WTC11 (cell line): ENCODE measurements around the gene ITSN1. TPM values are rescaled to one million over a fixed set of nuclear protein-coding genes. Genes with fewer than 3 reads are reported as not detected.

Source experiments
- ATAC-seq: fragments of 200-7000 bp; cut with Tn5 transposase; 2 replicates; pipeline ENCODE4 v1.10.0; 2021; ENCODE audit warnings: mild to moderate bottlenecking, moderate library complexity
- CTCF ChIA-PET: fragments of 300-600 bp; sonication (Branson Sonifier 250); formaldehyde crosslinking; loops from one replicate; lab custom pipeline; 2021; ENCODE audit warnings: antibody characterized with exemption; lab: Charles Lee
- POLR2A ChIA-PET: fragments of 350-600 bp; sonication (Branson Sonifier 250); formaldehyde crosslinking; loops from one replicate; lab custom pipeline; 2021; ENCODE audit warnings: antibody characterized with exemption; lab: Charles Lee
- DNase-seq: peaks from one replicate; pipeline ENCODE4 v3.0.0; 2021; ENCODE audit warnings: low spot score
- H3K27ac Mint-ChIP-seq: 2 replicates; pipeline ENCODE4 v1.8.0; 2021; ENCODE audit warnings: mixed read lengths
- H3K27me3 Mint-ChIP-seq: 2 replicates; pipeline ENCODE4 v1.8.0; 2021; ENCODE audit warnings: low read depth, mild to moderate bottlenecking, moderate library complexity, mixed read lengths
- H3K36me3 Mint-ChIP-seq: 2 replicates; pipeline ENCODE4 v1.8.0; 2021; ENCODE audit warnings: mixed read lengths
- H3K4me1 Mint-ChIP-seq: 2 replicates; pipeline ENCODE4 v1.8.0; 2022; ENCODE audit warnings: mixed read lengths
- H3K4me3 Mint-ChIP-seq: 2 replicates; pipeline ENCODE4 v1.8.0; 2021; ENCODE audit warnings: mild to moderate bottlenecking, moderate library complexity, mixed read lengths
- H3K9me3 Mint-ChIP-seq: 2 replicates; pipeline ENCODE4 v1.8.0; 2021; ENCODE audit warnings: mixed read lengths
- ATF1 ChIP-seq: sonication (generic); formaldehyde crosslinking; IDR thresholded peaks from 2 replicates; pipeline ENCODE4 v1.8.1; 2023; ENCODE audit warnings: mild to moderate bottlenecking, moderate library complexity, missing genetic modification reagents
- CBFB ChIP-seq: sonication (generic); formaldehyde crosslinking; IDR thresholded peaks from 2 replicates; pipeline ENCODE4 v1.8.1; 2022; ENCODE audit warnings: mild to moderate bottlenecking, low read depth, missing genetic modification reagents
- CREB1 ChIP-seq: sonication (generic); formaldehyde crosslinking; IDR thresholded peaks from 2 replicates; pipeline ENCODE4 v1.8.0; 2023; ENCODE audit warnings: mild to moderate bottlenecking, missing genetic modification reagents
- ELF4 ChIP-seq: sonication (generic); formaldehyde crosslinking; IDR thresholded peaks from 2 replicates; pipeline ENCODE4 v1.8.1; 2022; ENCODE audit warnings: low read depth, mild to moderate bottlenecking, moderate library complexity, missing genetic modification reagents
- EMX1 ChIP-seq: fragments of 250-450 bp; sonication (Bioruptor Pico); IDR thresholded peaks from 2 replicates; pipeline ENCODE4 v1.8.0; 2021; ENCODE audit warnings: mild to moderate bottlenecking
- ESRRA ChIP-seq: sonication (generic); formaldehyde crosslinking; IDR thresholded peaks from 2 replicates; pipeline ENCODE4 v1.8.1; 2022; ENCODE audit warnings: mild to moderate bottlenecking, missing genetic modification reagents, borderline replicate concordance
- FOXJ3 ChIP-seq: sonication (generic); formaldehyde crosslinking; IDR thresholded peaks from 2 replicates; pipeline ENCODE4 v1.9.0; 2021; ENCODE audit warnings: missing genetic modification reagents, mild to moderate bottlenecking, borderline replicate concordance
- IRF2 ChIP-seq: sonication (generic); formaldehyde crosslinking; IDR thresholded peaks from 2 replicates; pipeline ENCODE4 v1.8.0; 2022; ENCODE audit warnings: low read depth, missing genetic modification reagents, borderline replicate concordance
- NFATC4 ChIP-seq: fragments of 250-450 bp; sonication (Bioruptor Pico); IDR thresholded peaks from 2 replicates; pipeline ENCODE4 v1.9.0; 2021; ENCODE audit warnings: mild to moderate bottlenecking
- NR1H2 ChIP-seq: sonication (generic); formaldehyde crosslinking; IDR thresholded peaks from 2 replicates; pipeline ENCODE4 v1.9.0; 2021; ENCODE audit warnings: mild to moderate bottlenecking, moderate library complexity, missing genetic modification reagents
- NR2C2 ChIP-seq: sonication (generic); formaldehyde crosslinking; IDR thresholded peaks from 2 replicates; pipeline ENCODE4 v1.8.0; 2022; ENCODE audit warnings: mild to moderate bottlenecking, missing genetic modification reagents
- NR3C1 ChIP-seq: sonication (generic); formaldehyde crosslinking; conservative IDR thresholded peaks from 2 replicates; pipeline ENCODE4 v1.8.1; 2023; ENCODE audit warnings: low read depth, mild to moderate bottlenecking, missing genetic modification reagents
- SOX15 ChIP-seq: fragments of 250-450 bp; sonication (Bioruptor Pico); IDR thresholded peaks from 2 replicates; pipeline ENCODE4 v1.9.0; 2021; ENCODE audit warnings: mild to moderate bottlenecking
- TEAD4 ChIP-seq: sonication (generic); formaldehyde crosslinking; IDR thresholded peaks from 2 replicates; pipeline ENCODE4 v1.8.0; 2022; ENCODE audit warnings: mild to moderate bottlenecking, missing genetic modification reagents
- ZBTB21 ChIP-seq: sonication (generic); formaldehyde crosslinking; IDR thresholded peaks from 2 replicates; pipeline ENCODE4 v1.8.1; 2023; ENCODE audit warnings: mild to moderate bottlenecking, missing genetic modification reagents, borderline replicate concordance
- ZNF121 ChIP-seq: sonication (generic); formaldehyde crosslinking; IDR thresholded peaks from 2 replicates; pipeline ENCODE4 v1.8.0; 2023; ENCODE audit warnings: missing genetic modification reagents
- ZNF263 ChIP-seq: sonication (generic); formaldehyde crosslinking; IDR thresholded peaks from 2 replicates; pipeline ENCODE4 v1.8.1; 2022; ENCODE audit warnings: low read depth, mild to moderate bottlenecking, moderate library complexity, missing genetic modification reagents
- ZNF416 ChIP-seq: fragments of 250-450 bp; sonication (Bioruptor Pico); IDR thresholded peaks from 2 replicates; pipeline ENCODE4 v1.9.0; 2021; ENCODE audit warnings: mild to moderate bottlenecking, inconsistent platforms
- total RNA-seq: library from RNA; stranded (reverse); gene quantifications from 3 replicates; pipeline ENCODE4 v1.2.3, GENCODE V29; 2021
- TF ChIP-seq, protein P1 (sequence below): sonication (generic); formaldehyde crosslinking; IDR thresholded peaks from 2 replicates; pipeline ENCODE4 v1.8.1; 2023; ENCODE audit warnings: mild to moderate bottlenecking, missing genetic modification reagents, borderline replicate concordance
- TF ChIP-seq, protein P2 (sequence below): sonication (generic); formaldehyde crosslinking; IDR thresholded peaks from 2 replicates; pipeline ENCODE4 v1.8.1; 2022; ENCODE audit warnings: mild to moderate bottlenecking, moderate library complexity, missing genetic modification reagents
- TF ChIP-seq, protein P3 (sequence below): sonication (generic); formaldehyde crosslinking; IDR thresholded peaks from 2 replicates; pipeline ENCODE4 v1.8.1; 2023; ENCODE audit warnings: mild to moderate bottlenecking, missing genetic modification reagents, moderate library complexity
- TF ChIP-seq, protein P4 (sequence below): sonication (generic); formaldehyde crosslinking; IDR thresholded peaks from 2 replicates; pipeline ENCODE4 v1.8.1; 2022; ENCODE audit warnings: mild to moderate bottlenecking, missing genetic modification reagents, moderate library complexity, borderline replicate concordance
- TF ChIP-seq, protein P5 (sequence below): sonication (generic); formaldehyde crosslinking; IDR thresholded peaks from 2 replicates; pipeline ENCODE4 v1.8.1; 2022; ENCODE audit warnings: missing genetic modification reagents, borderline replicate concordance
- TF ChIP-seq, protein P6 (sequence below): fragments of 250-450 bp; sonication (Bioruptor Pico); IDR thresholded peaks from 2 replicates; pipeline ENCODE4 v1.8.0; 2021; ENCODE audit warnings: mild to moderate bottlenecking

Gene ITSN1
- total RNA-seq, 1 experiment from 2014 or later = 69.6 TPM

DNA sequence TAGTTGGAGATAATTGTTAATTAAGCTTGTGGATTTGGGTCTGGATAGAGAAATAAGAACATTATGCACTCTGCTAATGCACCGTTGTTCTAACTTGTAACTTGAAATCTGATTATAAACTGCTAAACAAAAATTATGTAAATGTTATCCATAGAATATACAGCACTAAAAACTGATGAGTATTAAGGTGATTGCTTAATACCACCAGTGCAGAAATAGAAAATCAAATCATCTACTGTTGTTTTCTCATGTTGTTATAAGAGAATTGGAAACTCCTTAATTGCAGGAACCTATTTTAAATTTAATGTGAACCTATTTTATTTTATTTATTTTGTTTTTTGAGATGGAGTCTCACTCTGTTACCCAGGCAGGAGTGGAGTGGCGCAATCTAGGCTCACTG, 125.7 kb downstream of the ITSN1 start:
- Mint-ChIP-seq H3K27ac (no peak overlapping the region), H3K27me3 (no peaks in the 10 kb centered on the region), H3K4me1 (no peaks in the 10 kb centered on the region), H3K36me3 (peaks cover 61% of the 10 kb centered on the region), H3K4me3 (no peak overlapping the region), H3K9me3 (no peaks in the 10 kb centered on the region)
- CTCF ChIA-PET = no interaction called here
- ATAC-seq (no peak), DNase-seq (no peak)
- TF ChIP-seq, protein P1, sequence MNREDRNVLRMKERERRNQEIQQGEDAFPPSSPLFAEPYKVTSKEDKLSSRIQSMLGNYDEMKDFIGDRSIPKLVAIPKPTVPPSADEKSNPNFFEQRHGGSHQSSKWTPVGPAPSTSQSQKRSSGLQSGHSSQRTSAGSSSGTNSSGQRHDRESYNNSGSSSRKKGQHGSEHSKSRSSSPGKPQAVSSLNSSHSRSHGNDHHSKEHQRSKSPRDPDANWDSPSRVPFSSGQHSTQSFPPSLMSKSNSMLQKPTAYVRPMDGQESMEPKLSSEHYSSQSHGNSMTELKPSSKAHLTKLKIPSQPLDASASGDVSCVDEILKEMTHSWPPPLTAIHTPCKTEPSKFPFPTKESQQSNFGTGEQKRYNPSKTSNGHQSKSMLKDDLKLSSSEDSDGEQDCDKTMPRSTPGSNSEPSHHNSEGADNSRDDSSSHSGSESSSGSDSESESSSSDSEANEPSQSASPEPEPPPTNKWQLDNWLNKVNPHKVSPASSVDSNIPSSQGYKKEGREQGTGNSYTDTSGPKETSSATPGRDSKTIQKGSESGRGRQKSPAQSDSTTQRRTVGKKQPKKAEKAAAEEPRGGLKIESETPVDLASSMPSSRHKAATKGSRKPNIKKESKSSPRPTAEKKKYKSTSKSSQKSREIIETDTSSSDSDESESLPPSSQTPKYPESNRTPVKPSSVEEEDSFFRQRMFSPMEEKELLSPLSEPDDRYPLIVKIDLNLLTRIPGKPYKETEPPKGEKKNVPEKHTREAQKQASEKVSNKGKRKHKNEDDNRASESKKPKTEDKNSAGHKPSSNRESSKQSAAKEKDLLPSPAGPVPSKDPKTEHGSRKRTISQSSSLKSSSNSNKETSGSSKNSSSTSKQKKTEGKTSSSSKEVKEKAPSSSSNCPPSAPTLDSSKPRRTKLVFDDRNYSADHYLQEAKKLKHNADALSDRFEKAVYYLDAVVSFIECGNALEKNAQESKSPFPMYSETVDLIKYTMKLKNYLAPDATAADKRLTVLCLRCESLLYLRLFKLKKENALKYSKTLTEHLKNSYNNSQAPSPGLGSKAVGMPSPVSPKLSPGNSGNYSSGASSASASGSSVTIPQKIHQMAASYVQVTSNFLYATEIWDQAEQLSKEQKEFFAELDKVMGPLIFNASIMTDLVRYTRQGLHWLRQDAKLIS (CRISPR knock-in tag) = no peak
- TF ChIP-seq ELF4 (CRISPR knock-in tag) (no peak), ZNF121 (no peak), FOXJ3 (CRISPR knock-in tag) (no peak), CREB1 (CRISPR knock-in tag) (no peak), NFATC4 (no peak), ZBTB21 (no peak), ZNF263 (CRISPR knock-in tag) (no peak), NR3C1 (no peak), NR1H2 (no peak), SOX15 (no peak), CBFB (CRISPR knock-in tag) (no peak), TEAD4 (CRISPR knock-in tag) (no peak), NR2C2 (CRISPR knock-in tag) (no peak), ZNF416 (CRISPR knock-in tag) (no peak), ATF1 (no peak)
- TF ChIP-seq, protein P2, sequence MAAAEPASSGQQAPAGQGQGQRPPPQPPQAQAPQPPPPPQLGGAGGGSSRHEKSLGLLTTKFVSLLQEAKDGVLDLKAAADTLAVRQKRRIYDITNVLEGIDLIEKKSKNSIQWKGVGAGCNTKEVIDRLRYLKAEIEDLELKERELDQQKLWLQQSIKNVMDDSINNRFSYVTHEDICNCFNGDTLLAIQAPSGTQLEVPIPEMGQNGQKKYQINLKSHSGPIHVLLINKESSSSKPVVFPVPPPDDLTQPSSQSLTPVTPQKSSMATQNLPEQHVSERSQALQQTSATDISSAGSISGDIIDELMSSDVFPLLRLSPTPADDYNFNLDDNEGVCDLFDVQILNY = no peak
- TF ChIP-seq, protein P3, sequence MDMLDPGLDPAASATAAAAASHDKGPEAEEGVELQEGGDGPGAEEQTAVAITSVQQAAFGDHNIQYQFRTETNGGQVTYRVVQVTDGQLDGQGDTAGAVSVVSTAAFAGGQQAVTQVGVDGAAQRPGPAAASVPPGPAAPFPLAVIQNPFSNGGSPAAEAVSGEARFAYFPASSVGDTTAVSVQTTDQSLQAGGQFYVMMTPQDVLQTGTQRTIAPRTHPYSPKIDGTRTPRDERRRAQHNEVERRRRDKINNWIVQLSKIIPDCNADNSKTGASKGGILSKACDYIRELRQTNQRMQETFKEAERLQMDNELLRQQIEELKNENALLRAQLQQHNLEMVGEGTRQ (CRISPR knock-in tag) = no peak
- POLR2A ChIA-PET = no interaction called here

DNA sequence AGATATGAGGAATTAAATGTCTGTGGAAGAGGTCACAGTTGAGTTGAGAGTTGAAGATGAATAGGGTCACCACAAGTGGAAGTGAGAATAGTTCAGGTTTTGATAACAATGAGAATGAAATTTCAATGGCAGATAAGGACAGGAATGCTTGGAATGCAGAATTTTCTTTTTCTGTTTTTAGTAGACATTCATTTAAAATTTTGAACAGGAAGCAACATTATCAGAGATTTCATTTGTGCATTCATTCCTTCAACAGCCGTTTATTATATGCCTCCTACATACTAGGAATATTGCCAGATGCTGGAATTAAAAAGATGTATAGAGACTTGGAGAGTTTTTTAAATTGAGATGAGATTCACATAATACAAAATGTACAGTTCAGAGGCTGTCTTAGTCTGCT, 126.8 kb downstream of the ITSN1 start:
- Mint-ChIP-seq H3K9me3 (no peaks in the 10 kb centered on the region), H3K27ac (peak overlapping the region; percentile 29), H3K4me1 (no peaks in the 10 kb centered on the region), H3K4me3 (no peak overlapping the region), H3K27me3 (no peaks in the 10 kb centered on the region), H3K36me3 (peaks cover 57% of the 10 kb centered on the region)
- DNase-seq (no peak), ATAC-seq (no peak)
- ChIA-PET POLR2A (no interaction called here), CTCF (no interaction called here)
- TF ChIP-seq, protein P4, sequence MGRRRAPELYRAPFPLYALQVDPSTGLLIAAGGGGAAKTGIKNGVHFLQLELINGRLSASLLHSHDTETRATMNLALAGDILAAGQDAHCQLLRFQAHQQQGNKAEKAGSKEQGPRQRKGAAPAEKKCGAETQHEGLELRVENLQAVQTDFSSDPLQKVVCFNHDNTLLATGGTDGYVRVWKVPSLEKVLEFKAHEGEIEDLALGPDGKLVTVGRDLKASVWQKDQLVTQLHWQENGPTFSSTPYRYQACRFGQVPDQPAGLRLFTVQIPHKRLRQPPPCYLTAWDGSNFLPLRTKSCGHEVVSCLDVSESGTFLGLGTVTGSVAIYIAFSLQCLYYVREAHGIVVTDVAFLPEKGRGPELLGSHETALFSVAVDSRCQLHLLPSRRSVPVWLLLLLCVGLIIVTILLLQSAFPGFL = no peak
- TF ChIP-seq IRF2 (CRISPR knock-in tag) (no peak), ELF4 (CRISPR knock-in tag) (no peak), ESRRA (CRISPR knock-in tag) (no peak), EMX1 (no peak)
- TF ChIP-seq, protein P5, sequence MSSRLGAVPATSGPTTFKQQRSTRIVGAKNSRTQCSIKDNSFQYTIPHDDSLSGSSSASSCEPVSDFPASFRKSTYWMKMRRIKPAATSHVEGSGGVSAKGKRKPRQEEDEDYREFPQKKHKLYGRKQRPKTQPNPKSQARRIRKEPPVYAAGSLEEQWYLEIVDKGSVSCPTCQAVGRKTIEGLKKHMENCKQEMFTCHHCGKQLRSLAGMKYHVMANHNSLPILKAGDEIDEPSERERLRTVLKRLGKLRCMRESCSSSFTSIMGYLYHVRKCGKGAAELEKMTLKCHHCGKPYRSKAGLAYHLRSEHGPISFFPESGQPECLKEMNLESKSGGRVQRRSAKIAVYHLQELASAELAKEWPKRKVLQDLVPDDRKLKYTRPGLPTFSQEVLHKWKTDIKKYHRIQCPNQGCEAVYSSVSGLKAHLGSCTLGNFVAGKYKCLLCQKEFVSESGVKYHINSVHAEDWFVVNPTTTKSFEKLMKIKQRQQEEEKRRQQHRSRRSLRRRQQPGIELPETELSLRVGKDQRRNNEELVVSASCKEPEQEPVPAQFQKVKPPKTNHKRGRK = no peak
- TF ChIP-seq, protein P6, sequence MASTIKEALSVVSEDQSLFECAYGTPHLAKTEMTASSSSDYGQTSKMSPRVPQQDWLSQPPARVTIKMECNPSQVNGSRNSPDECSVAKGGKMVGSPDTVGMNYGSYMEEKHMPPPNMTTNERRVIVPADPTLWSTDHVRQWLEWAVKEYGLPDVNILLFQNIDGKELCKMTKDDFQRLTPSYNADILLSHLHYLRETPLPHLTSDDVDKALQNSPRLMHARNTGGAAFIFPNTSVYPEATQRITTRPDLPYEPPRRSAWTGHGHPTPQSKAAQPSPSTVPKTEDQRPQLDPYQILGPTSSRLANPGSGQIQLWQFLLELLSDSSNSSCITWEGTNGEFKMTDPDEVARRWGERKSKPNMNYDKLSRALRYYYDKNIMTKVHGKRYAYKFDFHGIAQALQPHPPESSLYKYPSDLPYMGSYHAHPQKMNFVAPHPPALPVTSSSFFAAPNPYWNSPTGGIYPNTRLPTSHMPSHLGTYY = no peak
- TF ChIP-seq, protein P3 (CRISPR knock-in tag) = no peak
